PFSK-1 (cell line): ENCODE results near the gene RNF168.

ENCODE experiments used
- POLR2AphosphoS5 ChIP-seq: IDR thresholded peaks from 2 replicates; pipeline ENCODE4 v1.6.1; 2012; ENCODE audit warnings: low read depth, mild to moderate bottlenecking, control low read depth, low read length, moderate library complexity
- REST ChIP-seq, 2 experiments: IDR thresholded peaks; 2 replicates each; pipeline versions ENCODE4 v1.6.1 to v1.8.0; 2011 to 2012; ENCODE audit warnings: low read depth in 2 of 2, low read length in 2 of 2, control low read depth in 1 of 2, inconsistent platforms in 1 of 2, mild to moderate bottlenecking in 1 of 2, moderate library complexity in 1 of 2; ENCODE audit not compliant: insufficient read depth in 1 of 2
- SIN3A ChIP-seq: IDR thresholded peaks from 2 replicates; pipeline ENCODE4 v1.6.1; 2012; ENCODE audit warnings: mild to moderate bottlenecking, low read length, moderate library complexity, borderline replicate concordance; ENCODE audit not compliant: insufficient read depth
- TAF1 ChIP-seq: IDR thresholded peaks from 2 replicates; pipeline ENCODE4 v1.6.1; 2012; ENCODE audit warnings: low read length, control low read depth, borderline replicate concordance; ENCODE audit not compliant: insufficient read depth

- no peak for TF ChIP-seq REST (IDR thresholded peaks at IDR 0.05; ENCODE audit: insufficient read depth in 1 of 2, low read depth in 2 of 2, low read length in 2 of 2)
- no peak for TF ChIP-seq POLR2AphosphoS5
- no peak for TF ChIP-seq TAF1
- no peak for TF ChIP-seq SIN3A
These were observed 11.5 kb upstream of the RNF168 start, which contains the start of gene SMCO1 for GRCh38 chr3:196514913-196515621.
